ENCODE results near the gene STPG1. TPM values are rescaled to one million over a fixed set of nuclear protein-coding genes. Genes with fewer than 3 reads are reported as not detected.
A peak's percentile ranks its signal among the peaks of the same experiment; 100 is the strongest.

The STPG1 gene
- total and polyA plus RNA-seq, 7 donors = 0.89 to 4.2 (median 1.4) TPM

GRCh38 chr1:24344090-24344742, 69.4 kb downstream of the STPG1 start:
- no peak overlapping the region for H3K4me3 ChIP-seq
- peak in 1 of 2 donors; percentile 18 for DNase-seq
- no peak for ATAC-seq
- TF ChIP-seq CTCF (IDR thresholded peaks at IDR 0.05) = no peak
- no peaks in the 10 kb centered on the region for H3K36me3 ChIP-seq (ENCODE audit: insufficient read depth in 1 of 2, low read depth in 1 of 2)
- H3K4me1 ChIP-seq = no peaks in the 10 kb centered on the region
- H3K27me3 ChIP-seq (ENCODE audit: insufficient read depth in 3 of 3, low read length in 2 of 3) = no peaks in the 10 kb centered on the region
- WGBS, 3 donors = 67 to 75% (median 72%) methylated on average over 8 of the region's 8 CpGs
- intact Hi-C loops (cut with DNase I) = no loop called here
- H3K27ac ChIP-seq = no peak overlapping the region
- no peaks in the 10 kb centered on the region for H3K9me3 ChIP-seq

GRCh38 chr1:24343412-24344089, 70.0 kb downstream of the STPG1 start:
- intact Hi-C loops (cut with DNase I) = no loop called here
- DNase-seq = no peak
- WGBS, 3 donors = 69 to 76% (median 75%) methylated on average over 13 of the region's 13 CpGs
- Histone ChIP-seq H3K4me3 (no peak overlapping the region), H3K27ac (no peak overlapping the region), H3K36me3 (ENCODE audit: insufficient read depth in 1 of 2, low read depth in 1 of 2) (no peaks in the 10 kb centered on the region), H3K27me3 (ENCODE audit: insufficient read depth in 3 of 3, low read length in 2 of 3) (no peaks in the 10 kb centered on the region), H3K4me1 (no peaks in the 10 kb centered on the region), H3K9me3 (no peaks in the 10 kb centered on the region)
- no peak for TF ChIP-seq CTCF (IDR thresholded peaks at IDR 0.05)
- no peak for ATAC-seq

GRCh38 chr1:24341260-24341659, 72.3 kb downstream of the STPG1 start:
- Histone ChIP-seq H3K9me3 (no peaks in the 10 kb centered on the region), H3K27me3 (ENCODE audit: insufficient read depth in 3 of 3, low read length in 2 of 3) (no peaks in the 10 kb centered on the region), H3K36me3 (ENCODE audit: insufficient read depth in 1 of 2, low read depth in 1 of 2) (no peaks in the 10 kb centered on the region), H3K27ac (no peak overlapping the region), H3K4me3 (no peak overlapping the region), H3K4me1 (no peaks in the 10 kb centered on the region)
- no peak for TF ChIP-seq CTCF (IDR thresholded peaks at IDR 0.05)
- intact Hi-C loops (cut with DNase I) = no loop called here
- no peak for ATAC-seq
- 37 to 47% (median 37%) methylated on average over 8 of the region's 8 CpGs for WGBS, 3 donors
- DNase-seq = peak in 1 of 2 donors; percentile 32

GRCh38 chr1:24340770-24341169, 72.8 kb downstream of the STPG1 start:
- Histone ChIP-seq H3K4me1 (no peaks in the 10 kb centered on the region), H3K4me3 (no peak overlapping the region), H3K27me3 (ENCODE audit: insufficient read depth in 3 of 3, low read length in 2 of 3) (no peaks in the 10 kb centered on the region), H3K9me3 (no peaks in the 10 kb centered on the region), H3K36me3 (ENCODE audit: insufficient read depth in 1 of 2, low read depth in 1 of 2) (no peaks in the 10 kb centered on the region), H3K27ac (no peak overlapping the region)
- no peak for ATAC-seq
- 60 to 88% (median 71%) methylated on average over 4 to 8 of the region's 8 CpGs for WGBS, 3 donors
- no peak for DNase-seq
- no peak for TF ChIP-seq CTCF (IDR thresholded peaks at IDR 0.05)
- intact Hi-C loops (cut with DNase I) = no loop called here

Data from psoas muscle (tissue), 8 donors.